DOHH2 (cell line): ENCODE measurements around the gene FOXB1.

Experiments used
- H3F3A ChIP-seq: fragments of 200-600 bp; sonication (generic), shearing (Covaris generic); 2 replicates; pipeline ENCODE4 v1.6.0; 2016; ENCODE audit warnings: antibody characterized with exemption, mild to moderate bottlenecking; ENCODE audit not compliant: control insufficient read depth, insufficient read depth
- H3K27ac ChIP-seq: fragments of 200-600 bp; sonication (generic); 2 replicates; pipeline ENCODE4 v1.5.1; 2014; ENCODE audit warnings: low read depth, mild to moderate bottlenecking, low read length, moderate library complexity
- H3K27me3 ChIP-seq: fragments of 200-600 bp; sonication (generic); 2 replicates; pipeline ENCODE4 v1.6.1; 2014; ENCODE audit warnings: mild to moderate bottlenecking, low read length, mixed read lengths; ENCODE audit not compliant: control insufficient read depth
- H3K36me3 ChIP-seq: fragments of 200-600 bp; sonication (generic); 2 replicates; pipeline ENCODE4 v1.6.1; 2014; ENCODE audit warnings: mild to moderate bottlenecking, low read length, moderate library complexity, mixed read lengths; ENCODE audit not compliant: control insufficient read depth
- H3K4me1 ChIP-seq: fragments of 200-600 bp; sonication (generic); 2 replicates; pipeline ENCODE4 v1.6.1; 2014; ENCODE audit warnings: mild to moderate bottlenecking, low read length, mixed read lengths; ENCODE audit not compliant: control insufficient read depth
- H3K4me2 ChIP-seq: fragments of 200-600 bp; sonication (generic); 2 replicates; pipeline ENCODE4 v1.6.0; 2014; ENCODE audit warnings: mild to moderate bottlenecking, low read length, moderate library complexity
- H3K4me3 ChIP-seq: fragments of 200-600 bp; sonication (generic); 2 replicates; pipeline ENCODE4 v1.5.1; 2014; ENCODE audit warnings: mild to moderate bottlenecking, low read length, mixed read lengths
- H3K79me2 ChIP-seq: fragments of 200-600 bp; sonication (generic); 2 replicates; pipeline ENCODE4 v1.6.1; 2014; ENCODE audit warnings: mild to moderate bottlenecking, low read length, mixed read lengths; ENCODE audit not compliant: control insufficient read depth
- H3K9me2 ChIP-seq: fragments of 200-600 bp; sonication (generic); replicated peaks from 2 replicates; pipeline ENCODE4 v1.6.1; 2014; ENCODE audit warnings: mild to moderate bottlenecking, low read length, mixed read lengths; ENCODE audit not compliant: control insufficient read depth
- H3K9me3 ChIP-seq: fragments of 200-600 bp; sonication (generic); 2 replicates; pipeline ENCODE4 v1.6.1; 2014; ENCODE audit warnings: antibody characterized with exemption, low read length, mixed read lengths; ENCODE audit not compliant: control insufficient read depth, insufficient read depth
- H4K20me1 ChIP-seq: fragments of 200-600 bp; sonication (generic); 2 replicates; pipeline ENCODE4 v1.6.0; 2014; ENCODE audit warnings: low read depth, mild to moderate bottlenecking, antibody characterized with exemption, low read length, moderate library complexity; ENCODE audit not compliant: control insufficient read depth, insufficient read depth
- EZH2phosphoT487 ChIP-seq: fragments of 200-600 bp; sonication (generic); IDR thresholded peaks from 2 replicates; pipeline ENCODE4 v1.6.1; 2017; ENCODE audit warnings: borderline replicate concordance, mild to moderate bottlenecking, antibody characterized with exemption, low read length, moderate library complexity, mixed read lengths
- TF ChIP-seq, protein P1 (sequence below): fragments of 200-600 bp; sonication (generic); IDR thresholded peaks from one replicate; pipeline ENCODE4 v1.5.1; 2014; ENCODE audit warnings: antibody characterized with exemption, mild to moderate bottlenecking, low read depth, low read length; ENCODE audit not compliant: poor library complexity, severe bottlenecking

Gene FOXB1

DNA sequence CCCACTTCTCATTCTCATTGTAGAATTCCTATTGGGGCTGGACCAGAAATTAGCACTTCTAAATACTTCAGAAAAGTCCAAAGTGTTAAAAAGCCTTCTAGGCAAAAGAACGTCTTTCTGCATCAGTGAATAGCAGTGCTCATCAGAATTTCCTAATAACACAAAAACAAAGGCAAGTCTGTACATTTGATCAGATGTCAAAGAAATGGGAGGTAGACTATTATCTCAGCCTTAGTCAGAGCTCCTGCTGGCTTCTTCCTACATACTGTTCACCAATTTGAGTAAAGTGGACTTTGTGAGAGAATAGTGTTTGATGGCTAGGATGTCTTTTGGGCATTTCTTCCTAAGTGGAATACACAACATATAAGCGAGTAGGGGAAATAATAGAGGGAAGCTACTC, 48.7 kb downstream of the FOXB1 start:
- Histone ChIP-seq H3K36me3 (no peaks in the 10 kb centered on the region), H3K9me3 (peaks cover 6% of the 10 kb centered on the region; the same call in 1 of the 2 replicates), H3K4me2 (no peak overlapping the region), H3K27me3 (no peaks in the 10 kb centered on the region), H3K79me2 (no peaks in the 10 kb centered on the region), H3K4me1 (no peaks in the 10 kb centered on the region), H4K20me1 (no peaks in the 10 kb centered on the region), H3K9me2 (no peaks in the 10 kb centered on the region), H3K4me3 (no peak overlapping the region), H3F3A (no peaks in the 10 kb centered on the region), H3K27ac (no peak overlapping the region)
- TF ChIP-seq, protein P1, sequence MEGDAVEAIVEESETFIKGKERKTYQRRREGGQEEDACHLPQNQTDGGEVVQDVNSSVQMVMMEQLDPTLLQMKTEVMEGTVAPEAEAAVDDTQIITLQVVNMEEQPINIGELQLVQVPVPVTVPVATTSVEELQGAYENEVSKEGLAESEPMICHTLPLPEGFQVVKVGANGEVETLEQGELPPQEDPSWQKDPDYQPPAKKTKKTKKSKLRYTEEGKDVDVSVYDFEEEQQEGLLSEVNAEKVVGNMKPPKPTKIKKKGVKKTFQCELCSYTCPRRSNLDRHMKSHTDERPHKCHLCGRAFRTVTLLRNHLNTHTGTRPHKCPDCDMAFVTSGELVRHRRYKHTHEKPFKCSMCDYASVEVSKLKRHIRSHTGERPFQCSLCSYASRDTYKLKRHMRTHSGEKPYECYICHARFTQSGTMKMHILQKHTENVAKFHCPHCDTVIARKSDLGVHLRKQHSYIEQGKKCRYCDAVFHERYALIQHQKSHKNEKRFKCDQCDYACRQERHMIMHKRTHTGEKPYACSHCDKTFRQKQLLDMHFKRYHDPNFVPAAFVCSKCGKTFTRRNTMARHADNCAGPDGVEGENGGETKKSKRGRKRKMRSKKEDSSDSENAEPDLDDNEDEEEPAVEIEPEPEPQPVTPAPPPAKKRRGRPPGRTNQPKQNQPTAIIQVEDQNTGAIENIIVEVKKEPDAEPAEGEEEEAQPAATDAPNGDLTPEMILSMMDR: no peak
- TF ChIP-seq EZH2phosphoT487: no peak

DNA sequence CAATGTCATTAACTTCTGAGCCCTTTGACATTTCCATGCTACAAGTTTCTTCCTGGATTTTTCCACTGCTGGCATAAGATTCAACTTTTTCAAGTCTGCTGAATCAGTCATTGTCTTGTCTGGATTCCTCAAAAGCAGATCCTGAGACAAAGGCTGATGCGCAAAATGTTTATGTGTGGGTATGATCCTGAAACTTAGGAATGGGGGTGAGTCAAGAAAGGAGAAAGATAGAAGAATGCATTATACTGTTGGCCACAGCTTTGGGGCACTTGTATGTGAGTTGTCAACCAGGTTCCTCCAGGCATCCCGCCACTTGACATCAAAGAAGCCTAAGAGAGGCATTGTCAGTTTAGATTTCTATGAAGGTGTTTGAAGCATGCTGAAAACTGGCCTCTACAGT, 50.4 kb downstream of the FOXB1 start:
- Histone ChIP-seq H3K27me3 (no peaks in the 10 kb centered on the region), H3K79me2 (no peaks in the 10 kb centered on the region), H3K4me3 (no peak overlapping the region), H3K27ac (no peak overlapping the region), H3K9me3 (peaks cover 6% of the 10 kb centered on the region; the same call in 1 of the 2 replicates), H3K9me2 (no peaks in the 10 kb centered on the region), H3K4me1 (no peaks in the 10 kb centered on the region), H3K4me2 (no peak overlapping the region), H3F3A (no peaks in the 10 kb centered on the region), H4K20me1 (no peaks in the 10 kb centered on the region), H3K36me3 (no peaks in the 10 kb centered on the region)
- TF ChIP-seq, protein P1: no peak
- no peak for TF ChIP-seq EZH2phosphoT487
